T-helper 1 cell treated with Interleukin-12 subunit alpha and Interleukin-12 subunit beta and Interleukin-4 antibody, amounts not matched to agents 30 μg/mL and 1 μg/mL, for 36 hours (primary cell): Measurements from ENCODE around the gene TAF1D.

Source experiments
- H3K27ac Mint-ChIP-seq: one replicate; pipeline ENCODE4 v1.8.0; 2021; ENCODE audit warnings: mild to moderate bottlenecking, mixed read lengths
- H3K27me3 Mint-ChIP-seq: one replicate; pipeline ENCODE4 v1.8.0; 2021; ENCODE audit warnings: low read depth, mixed read lengths
- H3K36me3 Mint-ChIP-seq: one replicate; pipeline ENCODE4 v1.8.0; 2021; ENCODE audit warnings: low read depth, mixed read lengths
- H3K4me1 Mint-ChIP-seq: one replicate; pipeline ENCODE4 v1.8.0; 2021; ENCODE audit warnings: low read depth, mixed read lengths
- H3K4me3 Mint-ChIP-seq: one replicate; pipeline ENCODE4 v1.8.0; 2021; ENCODE audit warnings: mild to moderate bottlenecking, moderate library complexity, mixed read lengths
- H3K9me3 Mint-ChIP-seq: one replicate; pipeline ENCODE4 v1.8.0; 2021; ENCODE audit warnings: mixed read lengths

TAF1D gene

DNA sequence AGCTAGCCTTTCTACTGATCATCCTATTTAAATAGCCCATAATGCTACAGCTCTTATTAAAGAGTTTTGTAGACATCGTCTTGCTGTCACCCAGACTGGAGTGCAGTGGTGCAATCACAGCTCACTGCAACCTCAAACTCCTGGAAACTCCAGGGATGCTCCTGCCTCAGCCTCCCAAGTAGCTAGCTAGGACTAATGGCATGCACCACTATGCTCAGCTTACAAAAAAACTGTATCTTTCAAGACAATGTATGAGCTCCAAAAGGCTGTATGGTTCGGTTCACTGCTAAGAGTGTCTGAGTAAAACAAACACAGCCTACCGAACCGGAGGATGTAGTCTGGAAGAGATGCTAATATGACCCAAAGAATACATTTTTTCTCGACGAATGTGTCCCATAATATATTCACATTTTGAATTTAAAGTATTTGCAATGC lies 2.6 kb downstream of the TAF1D start:
- Mint-ChIP-seq H3K4me3 (peak overlapping the region; percentile 100), H3K9me3 (no peaks in the 10 kb centered on the region), H3K27ac (peak overlapping the region; percentile 75), H3K27me3 (no peaks in the 10 kb centered on the region), H3K36me3 (peaks cover 69% of the 10 kb centered on the region), H3K4me1 (peaks cover 57% of the 10 kb centered on the region)

DNA sequence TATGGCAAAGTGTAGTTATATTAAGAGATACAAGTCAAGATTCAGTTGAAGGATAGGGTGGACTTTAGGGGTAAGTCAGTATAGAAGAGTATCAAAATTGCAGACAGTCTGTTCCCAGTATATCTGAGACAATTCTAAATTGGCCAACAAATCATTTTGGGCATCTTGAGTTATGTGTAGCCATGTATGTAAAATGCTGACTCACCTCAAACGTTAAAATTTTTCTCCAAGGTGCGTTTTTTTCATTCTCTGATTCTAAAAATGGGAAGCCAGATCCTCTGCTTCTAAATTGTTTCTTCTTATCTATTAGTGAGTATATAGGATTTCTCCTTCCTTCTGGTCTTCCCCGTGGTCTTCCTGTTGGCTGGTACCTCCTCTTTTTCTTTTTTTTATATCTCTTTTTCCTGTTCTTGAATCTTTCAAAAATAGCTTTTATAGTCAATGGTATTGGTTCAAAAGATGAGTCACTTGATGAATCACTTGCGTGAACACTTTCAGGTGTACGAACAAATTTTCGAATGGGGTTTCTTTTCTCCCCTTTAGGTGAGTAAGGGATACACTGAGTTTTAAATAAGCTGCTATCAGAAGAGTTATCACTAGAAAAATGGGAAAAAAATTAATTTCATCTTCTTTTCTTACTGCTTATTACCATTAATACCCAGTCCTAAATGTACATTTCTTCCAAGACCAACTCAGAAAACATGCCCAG lies 3.2 kb downstream of the TAF1D start:
- peak overlapping the region; percentile 100 for H3K4me3 Mint-ChIP-seq
- H3K9me3 Mint-ChIP-seq, result no peaks in the 10 kb centered on the region
- peaks cover 73% of the 10 kb centered on the region for H3K36me3 Mint-ChIP-seq
- peak overlapping the region; percentile 75 for H3K27ac Mint-ChIP-seq
- no peaks in the 10 kb centered on the region for H3K27me3 Mint-ChIP-seq
- peaks cover 61% of the 10 kb centered on the region for H3K4me1 Mint-ChIP-seq

DNA sequence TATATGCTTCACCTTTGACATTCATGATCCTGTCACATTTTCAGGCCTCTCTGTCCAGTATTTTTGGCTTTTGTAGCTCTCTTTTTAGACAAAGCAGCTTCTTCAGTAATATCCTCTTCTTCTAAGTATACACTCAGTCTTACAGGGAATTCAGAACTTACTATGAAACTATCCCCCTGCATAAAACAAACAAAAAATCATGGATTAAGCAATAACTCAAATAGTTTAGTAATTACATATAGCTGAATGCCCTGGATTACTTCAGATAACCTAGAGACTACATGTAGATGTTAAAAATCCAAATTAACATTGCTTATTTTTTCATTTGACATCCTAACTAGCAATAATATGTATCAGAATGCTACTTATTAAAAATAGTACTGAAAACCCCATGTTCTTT lies 5.2 kb downstream of the TAF1D start:
- H3K27ac Mint-ChIP-seq, result no peak overlapping the region
- H3K36me3 Mint-ChIP-seq, result peaks cover 80% of the 10 kb centered on the region
- H3K27me3 Mint-ChIP-seq, result no peaks in the 10 kb centered on the region
- no peak overlapping the region for H3K4me3 Mint-ChIP-seq
- H3K9me3 Mint-ChIP-seq, result no peaks in the 10 kb centered on the region
- H3K4me1 Mint-ChIP-seq, result peaks cover 69% of the 10 kb centered on the region

DNA sequence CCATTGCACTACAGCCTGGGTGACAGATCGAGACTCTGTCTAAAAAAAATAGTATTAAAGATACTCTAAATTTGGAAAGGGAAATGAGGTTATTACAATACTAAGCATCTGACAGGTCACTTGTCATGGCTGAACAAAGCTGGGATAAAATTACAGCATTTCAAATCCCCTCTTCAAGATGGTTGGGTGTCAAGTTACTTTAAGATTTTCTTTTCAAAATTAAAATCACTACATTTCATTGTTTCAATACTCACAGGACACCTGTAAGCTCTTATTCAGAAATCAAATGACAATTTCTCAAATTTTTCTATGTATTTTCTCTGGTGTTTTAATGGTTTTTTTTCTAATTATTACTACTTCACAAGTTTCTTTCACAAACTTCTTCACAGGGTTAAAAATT lies 5.7 kb downstream of the TAF1D start:
- no peaks in the 10 kb centered on the region for H3K9me3 Mint-ChIP-seq
- no peak overlapping the region for H3K4me3 Mint-ChIP-seq
- peaks cover 75% of the 10 kb centered on the region for H3K36me3 Mint-ChIP-seq
- H3K4me1 Mint-ChIP-seq, result peaks cover 68% of the 10 kb centered on the region
- no peaks in the 10 kb centered on the region for H3K27me3 Mint-ChIP-seq
- no peak overlapping the region for H3K27ac Mint-ChIP-seq

DNA sequence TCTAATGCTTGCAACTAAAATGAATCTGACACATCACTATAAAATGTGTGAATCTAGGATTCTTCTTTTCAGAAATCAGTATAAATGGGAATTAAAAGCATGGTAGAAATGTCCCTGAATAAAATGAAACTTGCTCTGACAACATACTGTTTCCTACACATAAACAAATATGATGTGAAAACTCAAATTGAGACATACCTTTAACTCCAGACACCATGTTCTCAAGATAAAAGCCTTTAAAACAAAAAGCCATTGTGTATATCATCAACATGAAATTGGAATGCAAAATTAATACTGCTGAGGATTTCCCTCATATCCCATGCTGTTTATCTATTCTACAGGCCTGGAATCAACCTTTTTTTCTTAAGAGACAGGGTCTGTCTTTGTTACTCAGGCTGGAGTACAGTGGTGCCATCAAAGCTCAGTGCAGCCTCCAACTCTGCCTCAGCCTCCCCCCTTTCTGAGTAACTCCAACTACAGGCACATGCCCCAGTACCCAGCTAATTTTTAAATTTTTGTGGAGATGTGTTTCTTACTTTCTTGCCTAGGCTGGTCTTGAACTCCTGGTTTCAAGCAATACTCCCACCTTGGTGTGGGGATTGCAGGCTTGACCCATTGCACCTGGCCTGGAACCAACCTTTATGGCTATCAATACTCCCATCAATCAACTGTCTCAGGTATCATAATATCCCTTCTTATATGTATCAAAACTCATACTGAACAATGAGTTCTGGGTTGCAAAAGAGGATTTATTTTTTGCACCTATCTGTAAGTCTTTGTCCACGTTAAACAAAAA lies 6.7 kb downstream of the TAF1D start:
- no peaks in the 10 kb centered on the region for H3K27me3 Mint-ChIP-seq
- peak overlapping the region; percentile 26 for H3K27ac Mint-ChIP-seq
- no peaks in the 10 kb centered on the region for H3K9me3 Mint-ChIP-seq
- H3K4me1 Mint-ChIP-seq, result peaks cover 62% of the 10 kb centered on the region
- H3K36me3 Mint-ChIP-seq, result peaks cover 74% of the 10 kb centered on the region
- peak overlapping the region; percentile 17 for H3K4me3 Mint-ChIP-seq

DNA sequence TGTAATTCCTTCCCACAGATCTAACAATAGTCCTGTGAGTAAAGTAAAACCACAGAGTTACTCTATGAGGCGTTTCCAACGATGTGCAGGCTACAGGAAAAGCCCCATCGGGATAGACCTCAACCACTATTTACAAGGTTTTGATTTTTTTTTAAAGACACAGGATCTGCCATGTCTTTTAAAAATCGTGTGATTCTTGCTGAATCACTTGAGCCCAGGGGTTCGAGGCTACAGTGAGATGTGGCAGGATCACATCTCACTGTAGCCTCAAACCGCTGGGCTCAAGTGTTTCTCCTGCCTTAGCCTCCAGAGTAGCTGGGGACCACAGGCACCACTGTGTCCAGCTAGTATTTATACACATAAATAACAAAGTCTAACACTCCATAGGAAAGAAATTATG lies 7.8 kb downstream of the TAF1D start:
- H3K27ac Mint-ChIP-seq, result no peak overlapping the region
- no peaks in the 10 kb centered on the region for H3K27me3 Mint-ChIP-seq
- no peak overlapping the region for H3K4me3 Mint-ChIP-seq
- peaks cover 74% of the 10 kb centered on the region for H3K36me3 Mint-ChIP-seq
- H3K9me3 Mint-ChIP-seq, result no peaks in the 10 kb centered on the region
- H3K4me1 Mint-ChIP-seq, result peaks cover 52% of the 10 kb centered on the region

DNA sequence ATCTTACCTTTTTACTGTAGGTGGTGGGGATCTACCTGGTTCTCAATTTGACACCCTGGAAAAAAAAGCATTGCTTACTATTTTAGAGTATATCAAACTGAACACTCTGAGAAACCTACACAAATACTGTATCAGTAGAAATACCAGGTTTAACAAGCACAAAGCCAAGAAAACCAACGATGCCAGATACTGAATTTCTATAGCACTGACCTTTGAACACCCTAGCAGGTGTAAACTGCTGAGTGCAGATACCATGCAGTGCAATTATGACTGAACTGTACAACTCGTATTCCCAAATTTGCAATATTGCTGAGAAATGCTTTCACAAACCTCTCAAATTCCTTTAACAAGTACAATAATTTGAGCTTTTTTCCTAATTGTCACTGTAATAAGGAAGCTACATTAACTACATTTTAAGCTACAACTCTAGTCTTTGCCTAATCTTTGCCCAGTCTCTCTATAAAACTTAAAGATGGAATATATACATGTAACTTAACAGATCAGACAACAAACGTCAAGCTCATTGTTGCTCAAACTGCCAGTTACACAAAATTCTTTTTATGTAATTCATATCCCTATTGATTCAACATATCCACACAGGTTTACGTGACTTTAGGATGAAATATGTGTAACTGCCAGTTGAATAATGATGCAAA lies 8.9 kb downstream of the TAF1D start:
- peaks cover 44% of the 10 kb centered on the region for H3K4me1 Mint-ChIP-seq
- no peak overlapping the region for H3K4me3 Mint-ChIP-seq
- H3K27ac Mint-ChIP-seq, result no peak overlapping the region
- H3K9me3 Mint-ChIP-seq, result no peaks in the 10 kb centered on the region
- H3K36me3 Mint-ChIP-seq, result peaks cover 73% of the 10 kb centered on the region
- no peaks in the 10 kb centered on the region for H3K27me3 Mint-ChIP-seq

DNA sequence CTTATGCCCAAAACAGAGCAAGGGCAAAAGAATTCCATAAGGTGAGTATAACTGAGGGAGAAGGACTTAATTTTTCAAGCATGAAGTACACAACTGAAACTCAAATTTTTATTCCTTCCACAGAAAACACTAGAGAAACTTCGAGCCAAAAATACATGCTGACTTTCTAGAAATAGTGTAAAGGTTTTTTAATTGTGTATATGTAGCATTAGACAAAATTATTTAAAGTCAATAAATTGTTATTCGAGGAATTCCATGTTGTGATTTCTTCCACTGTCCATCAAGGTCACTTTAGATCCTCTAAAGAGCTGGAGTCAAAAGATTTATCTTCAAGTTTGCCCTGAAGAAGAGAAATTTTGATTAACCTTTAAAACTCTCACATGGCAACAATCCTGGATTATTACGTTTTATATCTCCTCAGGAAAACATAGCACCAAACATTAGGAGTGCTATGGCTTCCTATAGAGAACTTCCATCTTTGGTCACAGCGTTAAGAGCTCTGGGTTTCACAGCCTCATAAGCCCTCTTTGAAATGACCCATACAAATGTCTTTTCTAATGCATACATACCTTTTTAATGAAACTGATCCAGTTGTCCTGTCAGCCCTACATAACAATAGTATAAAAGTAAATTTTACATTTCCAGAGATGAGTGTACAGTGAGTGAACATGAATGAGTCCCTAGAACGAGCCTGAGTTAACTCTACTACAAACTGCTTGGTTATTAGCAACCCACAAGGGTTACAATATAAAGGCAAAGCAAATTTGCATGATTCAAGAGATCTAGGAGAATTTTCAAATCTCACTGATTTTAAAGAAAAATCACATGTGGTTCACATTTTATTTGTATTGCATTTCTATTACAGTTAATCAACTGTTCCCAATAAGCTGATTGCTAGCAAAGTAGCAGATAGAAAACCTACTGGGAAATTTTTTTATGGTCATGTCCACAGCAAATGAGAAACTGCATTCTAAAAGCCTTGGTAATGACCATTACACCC lies 10.9 kb downstream of the TAF1D start:
- H3K27me3 Mint-ChIP-seq, result no peaks in the 10 kb centered on the region
- H3K27ac Mint-ChIP-seq, result no peak overlapping the region
- peaks cover 33% of the 10 kb centered on the region for H3K4me1 Mint-ChIP-seq
- H3K4me3 Mint-ChIP-seq, result no peak overlapping the region
- no peaks in the 10 kb centered on the region for H3K9me3 Mint-ChIP-seq
- peaks cover 68% of the 10 kb centered on the region for H3K36me3 Mint-ChIP-seq

DNA sequence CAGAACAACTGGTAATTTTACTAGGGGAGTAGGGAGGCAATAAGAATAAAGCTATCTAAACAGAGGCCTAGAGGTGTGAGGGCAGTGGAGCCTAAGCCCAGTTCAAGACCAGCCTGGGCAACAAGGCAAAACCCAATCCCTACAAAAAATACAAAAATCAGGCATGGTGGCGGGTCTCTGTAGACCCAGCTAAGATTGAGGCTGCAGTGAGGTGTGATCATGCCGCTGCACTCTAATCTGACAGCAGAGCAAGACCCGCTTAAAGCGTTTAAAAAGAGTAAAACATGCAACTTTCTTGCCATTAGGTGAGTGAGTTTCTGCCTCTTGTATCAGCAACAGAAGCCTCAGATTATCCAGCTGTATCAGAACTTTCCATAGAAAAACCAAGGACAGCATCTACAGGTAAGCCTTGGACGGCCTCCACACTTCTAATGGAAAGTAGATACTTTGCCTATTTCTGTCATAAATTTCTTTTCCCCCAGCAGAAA lies 12.1 kb downstream of the TAF1D start:
- Mint-ChIP-seq H3K4me1 (peaks cover 22% of the 10 kb centered on the region), H3K4me3 (no peak overlapping the region), H3K36me3 (peaks cover 63% of the 10 kb centered on the region), H3K27ac (no peak overlapping the region), H3K9me3 (no peaks in the 10 kb centered on the region), H3K27me3 (no peaks in the 10 kb centered on the region)

DNA sequence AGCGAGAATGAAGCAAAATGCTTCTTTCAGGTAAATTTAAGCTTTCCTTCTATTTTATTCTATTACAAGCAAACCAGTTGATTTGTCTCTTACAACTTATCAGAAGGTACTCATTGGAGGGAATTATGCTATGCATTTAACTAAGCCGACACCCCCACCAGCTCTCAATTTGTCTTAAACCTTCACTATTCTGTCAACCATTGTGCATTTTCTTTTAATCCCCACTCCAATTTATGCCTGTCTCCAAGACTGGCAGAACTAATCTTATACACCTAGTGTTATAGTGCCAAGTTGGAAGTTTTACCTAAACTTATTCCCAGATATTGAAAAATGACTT lies 12.5 kb downstream of the TAF1D start:
- no peak overlapping the region for H3K4me3 Mint-ChIP-seq

DNA sequence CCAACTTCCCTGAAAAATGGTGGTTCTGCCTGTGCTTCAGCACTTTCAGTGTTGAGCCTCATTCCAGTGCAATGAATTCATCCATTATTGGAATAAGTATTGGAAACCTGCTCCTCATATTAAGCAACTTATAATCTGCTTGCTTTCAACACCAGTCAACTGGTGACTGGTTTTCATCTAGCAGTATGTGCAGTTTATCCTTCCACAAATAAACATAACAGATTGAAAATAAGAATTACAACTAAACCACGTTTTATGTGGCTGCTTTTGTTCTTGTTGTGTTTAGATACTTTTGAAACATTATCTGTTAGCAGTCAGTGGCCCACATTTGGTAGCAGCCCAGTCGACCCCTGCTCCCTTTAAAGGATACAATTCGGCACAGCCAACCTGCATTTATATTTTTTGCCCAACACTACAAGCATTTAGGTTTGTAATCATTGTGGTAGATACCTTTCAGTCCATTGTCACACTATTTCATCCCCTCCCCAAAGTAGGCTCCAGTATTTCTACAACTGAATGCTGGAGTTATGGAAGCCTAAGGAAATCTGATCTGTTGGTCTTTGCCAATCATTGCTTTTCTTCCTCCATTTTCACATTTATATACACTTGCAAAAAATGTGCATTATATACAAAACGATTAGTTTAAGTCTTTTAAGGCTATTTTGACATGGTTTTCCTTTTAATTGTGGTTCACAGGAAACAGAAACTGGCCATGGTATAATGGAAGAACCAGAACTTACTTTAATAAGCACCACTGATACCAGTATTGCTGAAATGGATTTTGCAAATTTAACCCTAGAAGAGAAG lies 13.1 kb downstream of the TAF1D start:
- no peaks in the 10 kb centered on the region for H3K27me3 Mint-ChIP-seq
- peaks cover 59% of the 10 kb centered on the region for H3K36me3 Mint-ChIP-seq
- H3K9me3 Mint-ChIP-seq, result no peaks in the 10 kb centered on the region
- H3K4me3 Mint-ChIP-seq, result no peak overlapping the region
- H3K4me1 Mint-ChIP-seq, result peaks cover 17% of the 10 kb centered on the region
- peak overlapping the region; percentile 53 for H3K27ac Mint-ChIP-seq

More for the DNA sequence above, 12.5 kb downstream of the TAF1D start:
- Mint-ChIP-seq H3K9me3 (no peaks in the 10 kb centered on the region), H3K27ac (peak overlapping the region; percentile 53), H3K4me1 (peaks cover 20% of the 10 kb centered on the region), H3K27me3 (no peaks in the 10 kb centered on the region), H3K36me3 (peaks cover 62% of the 10 kb centered on the region)

DNA sequence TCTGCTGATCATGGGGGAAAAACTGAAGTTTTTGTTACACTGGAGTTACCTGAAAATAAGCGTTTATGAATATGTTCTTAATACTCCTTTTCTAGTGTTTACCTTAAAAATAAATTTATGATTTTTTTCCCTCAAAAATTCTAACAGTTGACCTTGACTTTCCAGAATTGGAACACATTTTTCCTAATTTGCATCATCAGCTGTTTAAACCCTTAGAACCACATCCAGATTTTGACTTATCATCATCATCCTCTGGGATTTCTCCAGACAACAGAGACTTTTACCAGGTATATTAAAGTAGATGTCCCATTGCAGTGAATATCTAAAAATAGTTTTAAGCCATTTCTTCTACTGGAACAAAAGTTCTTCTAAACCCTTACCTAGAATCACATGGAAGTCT lies 17.2 kb downstream of the TAF1D start:
- Mint-ChIP-seq H3K4me1 (peaks cover 8% of the 10 kb centered on the region), H3K4me3 (no peak overlapping the region), H3K36me3 (peaks cover 49% of the 10 kb centered on the region), H3K27me3 (no peaks in the 10 kb centered on the region), H3K27ac (no peak overlapping the region), H3K9me3 (no peaks in the 10 kb centered on the region)

DNA sequence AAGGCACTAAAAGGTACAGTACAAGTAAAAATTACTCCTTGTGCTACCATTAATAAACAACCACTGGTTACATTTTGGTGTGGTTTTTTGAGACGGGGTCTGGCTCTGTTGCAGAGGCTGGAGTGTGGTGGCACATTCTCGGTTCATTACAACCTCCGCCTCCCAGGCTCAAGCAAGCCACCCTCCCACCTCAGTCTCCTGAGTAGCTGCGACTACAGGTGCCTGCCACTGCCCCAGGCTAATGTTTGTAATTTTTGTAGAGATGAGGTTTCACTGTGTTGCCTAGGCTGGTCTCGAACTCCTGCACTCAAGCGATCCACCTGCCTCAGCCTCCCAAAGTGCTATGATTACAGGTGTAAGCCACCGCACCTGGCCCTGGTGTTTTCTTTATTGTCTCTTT lies 20.8 kb downstream of the TAF1D start:
- Mint-ChIP-seq H3K9me3 (no peaks in the 10 kb centered on the region), H3K27me3 (no peaks in the 10 kb centered on the region), H3K36me3 (peaks cover 48% of the 10 kb centered on the region), H3K27ac (no peak overlapping the region), H3K4me3 (no peak overlapping the region), H3K4me1 (peaks cover 22% of the 10 kb centered on the region)
